ENCODE data around the gene SUN1.

Gene SUN1

DNA sequence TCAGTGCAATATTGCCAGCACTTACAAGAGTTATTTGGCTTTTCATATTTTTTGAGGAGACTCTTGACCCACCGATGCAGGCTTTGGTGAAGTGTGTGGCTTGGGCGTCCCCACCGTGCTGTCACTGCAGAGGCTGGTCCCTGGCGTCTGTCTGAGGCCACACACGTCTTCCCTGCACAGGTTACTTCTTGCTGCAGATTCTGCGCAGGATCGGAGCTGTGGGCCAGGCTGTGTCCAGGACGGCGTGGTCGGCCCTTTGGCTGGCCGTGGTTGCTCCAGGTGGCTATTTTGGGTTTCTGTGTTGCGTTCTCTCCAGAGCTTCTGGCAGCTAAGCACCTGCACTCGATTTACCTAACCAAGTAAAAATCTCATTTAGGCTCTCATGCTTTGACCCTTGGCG, 18.9 kb downstream of the SUN1 start:
- no peak for TF ChIP-seq SIN3A (IDR thresholded peaks at IDR 0.05; ENCODE audit: borderline replicate concordance, insufficient read depth, low read length)

DNA sequence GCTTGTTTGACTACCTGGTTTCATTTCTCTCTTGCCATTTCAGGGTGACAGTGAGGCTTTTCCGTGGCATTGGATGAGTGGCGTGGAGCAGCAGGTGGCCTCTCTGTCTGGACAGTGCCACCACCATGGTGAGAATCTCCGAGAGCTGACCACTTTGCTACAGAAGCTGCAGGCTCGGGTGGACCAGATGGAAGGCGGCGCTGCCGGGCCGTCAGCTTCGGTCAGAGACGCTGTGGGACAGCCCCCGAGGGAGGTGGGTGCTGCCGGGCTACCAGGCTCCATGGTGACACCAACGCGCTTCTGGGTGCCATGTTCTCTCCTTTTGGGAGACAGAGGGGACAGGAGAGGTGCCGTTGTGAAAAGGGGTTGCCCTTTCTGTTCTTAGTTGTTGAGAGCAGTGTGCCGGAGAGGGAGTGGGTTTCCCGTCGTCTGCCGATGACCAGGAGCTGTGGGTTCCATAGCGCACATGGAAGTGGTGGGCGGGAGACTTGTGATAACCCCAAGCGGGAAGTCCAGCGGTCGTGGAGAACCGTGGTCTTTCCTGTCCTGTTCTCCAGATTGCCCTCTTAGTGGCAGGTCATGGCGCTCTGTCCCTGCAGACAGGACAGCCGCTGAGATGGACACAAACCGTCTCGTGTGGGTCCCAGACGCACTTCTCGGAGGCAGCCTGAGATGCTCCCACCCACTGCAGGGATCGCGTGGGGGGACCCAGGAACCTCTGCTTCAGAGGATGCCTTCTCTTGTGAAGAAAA, 21.3 kb downstream of the SUN1 start:
- TF ChIP-seq, protein P1, sequence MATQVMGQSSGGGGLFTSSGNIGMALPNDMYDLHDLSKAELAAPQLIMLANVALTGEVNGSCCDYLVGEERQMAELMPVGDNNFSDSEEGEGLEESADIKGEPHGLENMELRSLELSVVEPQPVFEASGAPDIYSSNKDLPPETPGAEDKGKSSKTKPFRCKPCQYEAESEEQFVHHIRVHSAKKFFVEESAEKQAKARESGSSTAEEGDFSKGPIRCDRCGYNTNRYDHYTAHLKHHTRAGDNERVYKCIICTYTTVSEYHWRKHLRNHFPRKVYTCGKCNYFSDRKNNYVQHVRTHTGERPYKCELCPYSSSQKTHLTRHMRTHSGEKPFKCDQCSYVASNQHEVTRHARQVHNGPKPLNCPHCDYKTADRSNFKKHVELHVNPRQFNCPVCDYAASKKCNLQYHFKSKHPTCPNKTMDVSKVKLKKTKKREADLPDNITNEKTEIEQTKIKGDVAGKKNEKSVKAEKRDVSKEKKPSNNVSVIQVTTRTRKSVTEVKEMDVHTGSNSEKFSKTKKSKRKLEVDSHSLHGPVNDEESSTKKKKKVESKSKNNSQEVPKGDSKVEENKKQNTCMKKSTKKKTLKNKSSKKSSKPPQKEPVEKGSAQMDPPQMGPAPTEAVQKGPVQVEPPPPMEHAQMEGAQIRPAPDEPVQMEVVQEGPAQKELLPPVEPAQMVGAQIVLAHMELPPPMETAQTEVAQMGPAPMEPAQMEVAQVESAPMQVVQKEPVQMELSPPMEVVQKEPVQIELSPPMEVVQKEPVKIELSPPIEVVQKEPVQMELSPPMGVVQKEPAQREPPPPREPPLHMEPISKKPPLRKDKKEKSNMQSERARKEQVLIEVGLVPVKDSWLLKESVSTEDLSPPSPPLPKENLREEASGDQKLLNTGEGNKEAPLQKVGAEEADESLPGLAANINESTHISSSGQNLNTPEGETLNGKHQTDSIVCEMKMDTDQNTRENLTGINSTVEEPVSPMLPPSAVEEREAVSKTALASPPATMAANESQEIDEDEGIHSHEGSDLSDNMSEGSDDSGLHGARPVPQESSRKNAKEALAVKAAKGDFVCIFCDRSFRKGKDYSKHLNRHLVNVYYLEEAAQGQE (IDR thresholded peaks at IDR 0.05; ENCODE audit: insufficient read depth in 1 of 2, low read depth in 2 of 2, low read length in 2 of 2) = no peak
- TF ChIP-seq TAF1 (IDR thresholded peaks at IDR 0.05; ENCODE audit: borderline replicate concordance, insufficient read depth, low read length) (no peak), FOXP2 (optimal IDR thresholded peaks at IDR 0.05; ENCODE audit: borderline replicate concordance, extremely low read depth, extremely low read length, insufficient read depth) (no peak), POLR2AphosphoS5 (IDR thresholded peaks at IDR 0.05; ENCODE audit: low read depth, low read length) (no peak), SIN3A (IDR thresholded peaks at IDR 0.05; ENCODE audit: borderline replicate concordance, insufficient read depth, low read length) (no peak)

DNA sequence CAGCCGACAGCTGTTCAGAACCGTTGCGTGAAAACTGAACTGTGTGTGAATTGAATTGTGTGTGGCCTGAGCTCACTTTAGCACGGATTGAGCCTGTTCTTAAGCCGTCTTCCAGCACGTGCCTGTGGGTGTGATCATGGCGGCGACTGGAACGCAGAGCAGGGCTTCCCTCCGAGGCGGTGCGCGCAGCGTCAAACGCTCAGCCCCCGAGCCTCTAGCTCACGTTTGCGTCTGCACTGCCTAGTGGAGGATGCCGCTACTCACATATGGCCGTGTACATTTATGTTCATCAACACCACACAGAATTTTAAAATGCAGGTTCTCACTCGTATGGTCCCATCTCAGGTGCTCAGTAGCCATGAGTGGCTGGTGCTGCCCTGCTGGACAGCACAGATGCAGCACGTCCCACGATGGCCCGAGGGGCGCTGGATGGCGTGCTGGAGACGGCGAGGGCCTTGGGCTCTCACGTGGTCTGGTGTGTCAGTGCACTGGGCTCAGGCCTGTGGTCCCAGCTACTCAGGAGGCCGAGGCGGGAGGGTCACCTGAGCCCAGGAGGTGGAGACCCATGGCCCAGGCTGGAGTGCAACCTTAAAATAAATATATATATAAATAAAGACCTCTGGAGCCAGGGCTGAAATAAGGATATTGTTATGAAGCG, 22.0 kb downstream of the SUN1 start:
- TF ChIP-seq SIN3A (IDR thresholded peaks at IDR 0.05; ENCODE audit: borderline replicate concordance, insufficient read depth, low read length) (no peak), TAF1 (IDR thresholded peaks at IDR 0.05; ENCODE audit: borderline replicate concordance, insufficient read depth, low read length) (no peak), FOXP2 (optimal IDR thresholded peaks at IDR 0.05; ENCODE audit: borderline replicate concordance, extremely low read depth, extremely low read length, insufficient read depth) (no peak), POLR2AphosphoS5 (IDR thresholded peaks at IDR 0.05; ENCODE audit: low read depth, low read length) (no peak)
- TF ChIP-seq, protein P1 (IDR thresholded peaks at IDR 0.05; ENCODE audit: insufficient read depth in 1 of 2, low read depth in 2 of 2, low read length in 2 of 2) = no peak

DNA sequence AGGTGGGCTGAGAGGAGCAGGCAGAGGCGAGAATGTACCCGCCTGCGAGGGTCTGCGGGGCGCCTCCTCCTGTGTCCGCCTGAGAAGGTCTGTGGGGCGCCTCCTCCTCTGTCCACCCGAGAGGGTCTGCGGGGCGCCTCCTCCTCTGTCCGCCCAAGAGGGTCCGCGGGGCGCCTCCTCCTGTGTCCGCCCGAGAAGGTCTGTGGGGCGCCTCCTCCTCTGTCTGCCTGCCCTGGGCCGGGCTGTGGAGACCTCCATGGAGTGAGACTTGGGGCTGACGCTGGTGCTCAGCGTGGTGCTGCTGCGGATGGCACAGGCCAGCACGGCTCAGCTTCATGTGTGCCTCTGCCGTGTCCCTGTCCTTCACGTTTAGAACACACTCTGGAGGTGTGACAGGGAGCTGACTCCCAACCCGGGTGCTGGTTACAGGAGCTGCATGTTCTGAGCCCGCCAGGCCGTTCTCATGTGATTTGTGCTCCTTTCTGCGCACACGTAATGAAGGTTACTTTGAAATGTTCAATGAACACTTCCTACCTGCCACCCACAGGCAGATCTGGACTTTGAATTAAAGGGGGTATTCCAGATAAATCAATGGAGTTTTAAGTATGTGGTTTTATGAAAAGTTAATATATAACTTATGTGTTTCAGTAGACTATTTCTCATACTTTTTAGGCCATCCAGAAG, 23.6 kb downstream of the SUN1 start:
- TF ChIP-seq FOXP2 (optimal IDR thresholded peaks at IDR 0.05; ENCODE audit: borderline replicate concordance, extremely low read depth, extremely low read length, insufficient read depth) = no peak
- TF ChIP-seq, protein P1 (IDR thresholded peaks at IDR 0.05; ENCODE audit: insufficient read depth in 1 of 2, low read depth in 2 of 2, low read length in 2 of 2) = no peak
- no peak for TF ChIP-seq POLR2AphosphoS5 (IDR thresholded peaks at IDR 0.05; ENCODE audit: low read depth, low read length)
- TF ChIP-seq TAF1 (IDR thresholded peaks at IDR 0.05; ENCODE audit: borderline replicate concordance, insufficient read depth, low read length) = no peak
- TF ChIP-seq SIN3A (IDR thresholded peaks at IDR 0.05; ENCODE audit: borderline replicate concordance, insufficient read depth, low read length) = no peak

DNA sequence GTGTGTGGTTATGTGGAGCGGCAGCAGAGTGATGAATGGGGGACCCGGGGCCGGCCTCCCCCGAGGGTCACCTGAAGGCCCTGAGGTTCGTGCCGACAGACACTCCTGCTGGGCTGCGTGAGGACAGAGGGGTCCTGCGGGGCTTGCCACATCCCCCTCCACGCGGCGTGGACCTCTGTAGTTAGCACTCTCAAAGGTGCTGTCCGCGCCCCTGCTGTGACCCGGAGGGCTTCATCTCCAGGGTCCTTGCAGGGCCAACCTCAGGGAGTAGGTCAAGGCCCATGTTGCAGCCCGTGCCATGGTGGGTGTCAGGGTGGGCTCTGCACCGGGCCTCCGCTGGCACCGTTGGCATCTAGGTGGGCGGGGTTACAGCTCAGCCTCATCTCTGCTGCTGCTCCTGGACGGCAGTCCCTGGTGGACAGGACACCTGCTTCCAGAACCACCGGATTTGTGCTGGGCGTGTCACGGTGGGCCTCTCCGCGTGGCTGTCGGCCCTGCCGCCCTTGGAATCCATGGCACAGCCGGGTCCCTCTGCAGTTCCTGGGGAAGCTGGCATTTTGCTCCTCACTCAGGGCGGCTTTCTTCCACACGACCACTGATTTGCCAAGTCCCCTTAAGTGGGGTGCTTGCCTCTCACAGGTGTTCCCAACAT, 24.3 kb downstream of the SUN1 start:
- TF ChIP-seq, protein P1 (IDR thresholded peaks at IDR 0.05; ENCODE audit: insufficient read depth in 1 of 2, low read depth in 2 of 2, low read length in 2 of 2) = no peak
- TF ChIP-seq FOXP2 (optimal IDR thresholded peaks at IDR 0.05; ENCODE audit: borderline replicate concordance, extremely low read depth, extremely low read length, insufficient read depth) (no peak), SIN3A (IDR thresholded peaks at IDR 0.05; ENCODE audit: borderline replicate concordance, insufficient read depth, low read length) (no peak), TAF1 (IDR thresholded peaks at IDR 0.05; ENCODE audit: borderline replicate concordance, insufficient read depth, low read length) (no peak), POLR2AphosphoS5 (IDR thresholded peaks at IDR 0.05; ENCODE audit: low read depth, low read length) (no peak)

Measured in PFSK-1 (cell line).